Liver (tissue), 9 donors: Measurements from ENCODE around the gene HMSD. TPM values are rescaled to one million over a fixed set of nuclear protein-coding genes. Genes with fewer than 3 reads are reported as not detected.
A peak's percentile ranks its signal among the peaks of the same experiment; 100 is the strongest.

Source experiments
- DNase-seq: peaks from one replicate; pipeline ENCODE4 v3.0.0-alpha.2; 2017; ENCODE audit warnings: low spot score
- H3K27ac ChIP-seq, 2 donors: one replicate each; pipeline ENCODE4 v1.7.0; 2013; ENCODE audit warnings: inconsistent platforms in 2 of 2, low read length in 2 of 2, control low read depth in 1 of 2, low read depth in 1 of 2, mild to moderate bottlenecking in 1 of 2
- H3K27me3 ChIP-seq, 4 donors: one replicate each; pipeline versions ENCODE4 v1.6.1 to v1.7.0; 2013; ENCODE audit warnings: low read length in 3 of 4, inconsistent platforms in 1 of 4, mild to moderate bottlenecking in 1 of 4, moderate library complexity in 1 of 4; ENCODE audit not compliant: control insufficient read depth in 4 of 4, insufficient read depth in 4 of 4
- H3K36me3 ChIP-seq, 4 donors: one replicate each; pipeline versions ENCODE4 v1.6.1 to v1.7.0; 2013; ENCODE audit warnings: low read length in 3 of 4, mild to moderate bottlenecking in 3 of 4, low read depth in 1 of 4, moderate library complexity in 1 of 4; ENCODE audit not compliant: control insufficient read depth in 4 of 4, insufficient read depth in 3 of 4
- H3K4me1 ChIP-seq, 4 donors: one replicate each; pipeline versions ENCODE4 v1.6.1 to v1.7.0; 2013; ENCODE audit warnings: low read length in 3 of 4, mild to moderate bottlenecking in 3 of 4, moderate library complexity in 1 of 4; ENCODE audit not compliant: control insufficient read depth in 4 of 4, insufficient read depth in 4 of 4
- H3K4me3 ChIP-seq, 3 donors: one replicate each; pipeline versions ENCODE4 v1.6.1 to v1.7.0; 2013; ENCODE audit warnings: low read length in 3 of 3, control low read depth in 1 of 3, low read depth in 1 of 3, mild to moderate bottlenecking in 1 of 3
- H3K9ac ChIP-seq, 2 donors: one replicate each; pipeline ENCODE4 v1.7.0; 2013; ENCODE audit warnings: low read length in 2 of 2, mild to moderate bottlenecking in 2 of 2, moderate library complexity in 2 of 2, control low read depth in 1 of 2, low read depth in 1 of 2
- H3K9me3 ChIP-seq, 4 donors: one replicate each; pipeline versions ENCODE4 v1.6.1 to v1.7.0; 2013; ENCODE audit warnings: low read length in 3 of 4; ENCODE audit not compliant: control insufficient read depth in 4 of 4
- EGR1 ChIP-seq, 2 donors: IDR thresholded peaks; 2 replicates each; pipeline ENCODE4 v1.6.1; 2016 to 2018; ENCODE audit warnings: antibody characterized with exemption in 2 of 2, low read depth in 2 of 2
- GABPA ChIP-seq, 2 donors: IDR thresholded peaks in 1 of 2; conservative IDR thresholded peaks in 1 of 2; 2 replicates each; pipeline ENCODE4 v1.6.1; 2016; ENCODE audit warnings: antibody characterized with exemption in 2 of 2, mild to moderate bottlenecking in 1 of 2, moderate library complexity in 1 of 2
- HNF4A ChIP-seq, 2 donors: conservative IDR thresholded peaks; 2 replicates each; pipeline ENCODE4 v1.6.1; 2016; ENCODE audit warnings: antibody characterized with exemption in 2 of 2, mild to moderate bottlenecking in 2 of 2
- JUND ChIP-seq, 2 donors: IDR thresholded peaks; 2 replicates each; pipeline ENCODE4 v1.6.1; 2016; ENCODE audit warnings: antibody characterized with exemption in 2 of 2
- NR2F2 ChIP-seq: IDR thresholded peaks from 2 replicates; pipeline ENCODE4 v1.6.1; 2016; ENCODE audit warnings: antibody characterized with exemption
- RAD21 ChIP-seq, 2 donors: IDR thresholded peaks; 2 replicates each; pipeline ENCODE4 v1.6.1; 2016; ENCODE audit warnings: antibody characterized with exemption in 2 of 2, mild to moderate bottlenecking in 2 of 2
- SP1 ChIP-seq: IDR thresholded peaks from 2 replicates; pipeline ENCODE4 v1.6.1; 2018; ENCODE audit warnings: antibody characterized with exemption, mild to moderate bottlenecking
- TAF1 ChIP-seq: conservative IDR thresholded peaks from 2 replicates; pipeline ENCODE4 v1.6.1; 2016; ENCODE audit warnings: antibody characterized with exemption, mild to moderate bottlenecking
- YY1 ChIP-seq: IDR thresholded peaks from 2 replicates; pipeline ENCODE4 v1.6.1; 2016; ENCODE audit warnings: antibody characterized with exemption, mild to moderate bottlenecking
- WGBS: extraction: QIAGEN DNeasy Blood & Tissue Kit; methylation state at CpG from one replicate; pipeline ENCODE4 v1.1.7; 2013; 5-methylcytosine and 5-hydroxymethylcytosine counted together
- polyA plus RNA-seq, 2 donors: library from polyadenylated mRNA; stranded (reverse) in 1 of 2; unstranded in 1 of 2; fragments of 200-250 nt in 1 of 2; fragments of >200 nt in 1 of 2; fragmentation: Nextera tagmentation in 1 of 2; extraction: Ambion mirVana in 1 of 2; gene quantifications; one replicate each; pipeline versions ENCODE4 v1.2.1 to v1.2.3, GENCODE V29; 2013 to 2015
- total RNA-seq, 2 donors: library from RNA; depleted of rRNA; stranded (reverse); fragments of >200 nt; gene quantifications; one replicate each; pipeline ENCODE4 v1.2.3, GENCODE V29; 2014
- TF ChIP-seq, protein P1 (sequence below): fragments of 150-350 bp; IDR thresholded peaks from 2 replicates; pipeline ENCODE4 v1.5.1; 2017; ENCODE audit warnings: improper control_type of control experiment, low read depth, low read length; ENCODE audit not compliant: missing input control
- TF ChIP-seq, protein P2 (sequence below): IDR thresholded peaks from 2 replicates; pipeline ENCODE4 v1.6.1; 2016; ENCODE audit warnings: antibody characterized with exemption
- TF ChIP-seq, protein P3 (sequence below): IDR thresholded peaks from 2 replicates; pipeline ENCODE4 v1.6.1; 2016; ENCODE audit warnings: antibody characterized with exemption, mild to moderate bottlenecking
- donor health status: healthy.
- donor health status: healthy.
- donor health status: healthy.
- donor health status: healthy.
- donor health status: healthy.

HMSD gene
- total and polyA plus RNA-seq, 4 donors: 0.13 to 0.28 (median 0.14) TPM; not detected in 1

DNA sequence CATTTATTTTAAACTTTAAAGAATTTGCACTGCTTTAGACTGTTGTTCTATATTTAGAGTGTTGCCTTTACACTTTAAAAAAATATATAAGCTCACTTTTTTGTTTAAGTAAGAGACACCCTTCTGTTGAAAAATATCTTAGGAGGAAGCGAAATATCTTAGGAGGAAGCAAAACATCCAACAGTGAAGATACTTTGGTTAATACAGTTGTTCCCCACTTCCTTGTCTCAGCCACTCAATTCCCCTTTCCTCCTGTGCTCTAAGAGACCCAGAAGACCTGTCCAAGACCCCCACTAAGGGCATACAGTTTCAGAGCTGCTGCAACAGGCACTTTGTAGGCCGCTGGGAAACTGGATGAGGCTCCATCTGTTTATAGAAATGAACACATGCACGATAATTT lies 26.5 kb downstream of the HMSD start:
- Histone ChIP-seq H3K9ac (no peak overlapping the region), H3K27me3 (no peaks in the 10 kb centered on the region), H3K9me3 (no peaks in the 10 kb centered on the region), H3K4me3 (no peak overlapping the region), H3K36me3 (no peaks in the 10 kb centered on the region), H3K4me1 (peaks cover 2 to 30% (median 18%) of the 10 kb centered on the region in 4 donors), H3K27ac (peak overlapping the region in 1 of 2 donors; percentile 9)
- WGBS: 74% methylated on average over 3 of the region's 3 CpGs
- no peak for DNase-seq
- TF ChIP-seq JUND (IDR thresholded peaks at IDR 0.05) (no peak), SP1 (no peak), NR2F2 (no peak), YY1 (no peak), EGR1 (IDR thresholded peaks at IDR 0.05; ENCODE audit: low read depth in 2 of 2) (no peak), RAD21 (IDR thresholded peaks at IDR 0.05) (no peak)
- TF ChIP-seq, protein P1, sequence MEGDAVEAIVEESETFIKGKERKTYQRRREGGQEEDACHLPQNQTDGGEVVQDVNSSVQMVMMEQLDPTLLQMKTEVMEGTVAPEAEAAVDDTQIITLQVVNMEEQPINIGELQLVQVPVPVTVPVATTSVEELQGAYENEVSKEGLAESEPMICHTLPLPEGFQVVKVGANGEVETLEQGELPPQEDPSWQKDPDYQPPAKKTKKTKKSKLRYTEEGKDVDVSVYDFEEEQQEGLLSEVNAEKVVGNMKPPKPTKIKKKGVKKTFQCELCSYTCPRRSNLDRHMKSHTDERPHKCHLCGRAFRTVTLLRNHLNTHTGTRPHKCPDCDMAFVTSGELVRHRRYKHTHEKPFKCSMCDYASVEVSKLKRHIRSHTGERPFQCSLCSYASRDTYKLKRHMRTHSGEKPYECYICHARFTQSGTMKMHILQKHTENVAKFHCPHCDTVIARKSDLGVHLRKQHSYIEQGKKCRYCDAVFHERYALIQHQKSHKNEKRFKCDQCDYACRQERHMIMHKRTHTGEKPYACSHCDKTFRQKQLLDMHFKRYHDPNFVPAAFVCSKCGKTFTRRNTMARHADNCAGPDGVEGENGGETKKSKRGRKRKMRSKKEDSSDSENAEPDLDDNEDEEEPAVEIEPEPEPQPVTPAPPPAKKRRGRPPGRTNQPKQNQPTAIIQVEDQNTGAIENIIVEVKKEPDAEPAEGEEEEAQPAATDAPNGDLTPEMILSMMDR: no peak
- TF ChIP-seq, protein P2, sequence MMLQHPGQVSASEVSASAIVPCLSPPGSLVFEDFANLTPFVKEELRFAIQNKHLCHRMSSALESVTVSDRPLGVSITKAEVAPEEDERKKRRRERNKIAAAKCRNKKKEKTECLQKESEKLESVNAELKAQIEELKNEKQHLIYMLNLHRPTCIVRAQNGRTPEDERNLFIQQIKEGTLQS: no peak
- TF ChIP-seq, protein P3, sequence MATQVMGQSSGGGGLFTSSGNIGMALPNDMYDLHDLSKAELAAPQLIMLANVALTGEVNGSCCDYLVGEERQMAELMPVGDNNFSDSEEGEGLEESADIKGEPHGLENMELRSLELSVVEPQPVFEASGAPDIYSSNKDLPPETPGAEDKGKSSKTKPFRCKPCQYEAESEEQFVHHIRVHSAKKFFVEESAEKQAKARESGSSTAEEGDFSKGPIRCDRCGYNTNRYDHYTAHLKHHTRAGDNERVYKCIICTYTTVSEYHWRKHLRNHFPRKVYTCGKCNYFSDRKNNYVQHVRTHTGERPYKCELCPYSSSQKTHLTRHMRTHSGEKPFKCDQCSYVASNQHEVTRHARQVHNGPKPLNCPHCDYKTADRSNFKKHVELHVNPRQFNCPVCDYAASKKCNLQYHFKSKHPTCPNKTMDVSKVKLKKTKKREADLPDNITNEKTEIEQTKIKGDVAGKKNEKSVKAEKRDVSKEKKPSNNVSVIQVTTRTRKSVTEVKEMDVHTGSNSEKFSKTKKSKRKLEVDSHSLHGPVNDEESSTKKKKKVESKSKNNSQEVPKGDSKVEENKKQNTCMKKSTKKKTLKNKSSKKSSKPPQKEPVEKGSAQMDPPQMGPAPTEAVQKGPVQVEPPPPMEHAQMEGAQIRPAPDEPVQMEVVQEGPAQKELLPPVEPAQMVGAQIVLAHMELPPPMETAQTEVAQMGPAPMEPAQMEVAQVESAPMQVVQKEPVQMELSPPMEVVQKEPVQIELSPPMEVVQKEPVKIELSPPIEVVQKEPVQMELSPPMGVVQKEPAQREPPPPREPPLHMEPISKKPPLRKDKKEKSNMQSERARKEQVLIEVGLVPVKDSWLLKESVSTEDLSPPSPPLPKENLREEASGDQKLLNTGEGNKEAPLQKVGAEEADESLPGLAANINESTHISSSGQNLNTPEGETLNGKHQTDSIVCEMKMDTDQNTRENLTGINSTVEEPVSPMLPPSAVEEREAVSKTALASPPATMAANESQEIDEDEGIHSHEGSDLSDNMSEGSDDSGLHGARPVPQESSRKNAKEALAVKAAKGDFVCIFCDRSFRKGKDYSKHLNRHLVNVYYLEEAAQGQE: no peak

- Histone ChIP-seq H3K4me3 (no peak overlapping the region), H3K36me3 (peaks cover 0 to 5% (median 0%) of the 10 kb centered on the region in 4 donors), H3K27me3 (no peaks in the 10 kb centered on the region), H3K9me3 (no peaks in the 10 kb centered on the region), H3K27ac (no peak overlapping the region), H3K9ac (no peak overlapping the region), H3K4me1 (peaks cover 0 to 30% (median 20%) of the 10 kb centered on the region in 4 donors)
- TF ChIP-seq TAF1 (no peak), JUND (IDR thresholded peaks at IDR 0.05) (no peak), RAD21 (IDR thresholded peaks at IDR 0.05) (no peak), GABPA (IDR thresholded peaks at IDR 0.05 in 1 of 2, conservative IDR thresholded peaks at IDR 0.05 in 1 of 2) (no peak)
- no peak for DNase-seq
- 90% methylated on average over 3 of the region's 3 CpGs for WGBS
These were observed 27.9 kb downstream of the HMSD start for GRCh38 chr18:63977040-63977439.

DNA sequence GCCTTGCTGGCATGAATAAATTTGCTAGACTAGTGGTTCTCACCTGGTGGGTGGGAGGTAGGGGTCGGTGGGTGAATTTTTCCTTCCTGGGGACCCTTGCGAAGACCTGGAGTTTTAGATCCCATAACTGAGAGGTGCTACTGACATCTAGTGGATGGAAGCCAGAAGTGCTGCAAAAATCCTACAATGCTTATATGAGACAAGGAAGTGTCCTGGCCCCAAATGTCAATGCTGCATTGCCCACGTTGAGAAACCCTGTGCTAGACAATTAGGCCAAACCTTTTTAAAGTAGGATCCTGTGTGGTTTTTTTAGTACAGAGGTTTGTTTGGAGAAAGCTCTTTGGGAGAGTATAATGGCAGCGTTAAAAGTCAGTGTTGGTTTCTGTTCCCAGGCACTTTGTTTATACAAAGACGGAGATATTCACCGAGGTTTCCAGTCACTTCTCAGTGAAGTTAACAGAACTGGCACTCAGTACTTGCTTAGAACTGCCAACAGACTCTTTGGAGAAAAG lies 30.4 kb downstream of the HMSD start:
- H3K4me1 ChIP-seq: peaks cover 0 to 26% (median 15%) of the 10 kb centered on the region in 4 donors
- peak overlapping the region; percentile 52 to 65 for H3K9ac ChIP-seq
- no peaks in the 10 kb centered on the region for H3K9me3 ChIP-seq
- peaks cover 0 to 7% (median 4%) of the 10 kb centered on the region in 4 donors for H3K36me3 ChIP-seq
- H3K4me3 ChIP-seq: peak overlapping the region in 2 of 3 donors; percentile 11 to 15
- H3K27me3 ChIP-seq: no peaks in the 10 kb centered on the region
- peak; percentile 19 for TF ChIP-seq YY1
- TF ChIP-seq, protein P1: peak; percentile 88
- TF ChIP-seq GABPA (IDR thresholded peaks at IDR 0.05 in 1 of 2, conservative IDR thresholded peaks at IDR 0.05 in 1 of 2): no peak
- TF ChIP-seq, protein P3: peak; percentile 10
- peak; percentile 11 for TF ChIP-seq NR2F2
- peak; percentile 89 to 91 for TF ChIP-seq RAD21 (IDR thresholded peaks at IDR 0.05)
- no peak for TF ChIP-seq HNF4A (conservative IDR thresholded peaks at IDR 0.05)
- DNase-seq: no peak
- peak overlapping the region; percentile 8 to 43 for H3K27ac ChIP-seq
- 7% methylated on average over 6 of the region's 6 CpGs for WGBS
